Measurements from ENCODE around the gene HEBP2.
A peak's percentile ranks its signal among the peaks of the same experiment; 100 is the strongest.
"Not testable (repeated sequence)": the region's sequence is repeated elsewhere in the genome, so short reads cannot be mapped to it uniquely, and the experiment has no call there.

HEBP2 gene

DNA sequence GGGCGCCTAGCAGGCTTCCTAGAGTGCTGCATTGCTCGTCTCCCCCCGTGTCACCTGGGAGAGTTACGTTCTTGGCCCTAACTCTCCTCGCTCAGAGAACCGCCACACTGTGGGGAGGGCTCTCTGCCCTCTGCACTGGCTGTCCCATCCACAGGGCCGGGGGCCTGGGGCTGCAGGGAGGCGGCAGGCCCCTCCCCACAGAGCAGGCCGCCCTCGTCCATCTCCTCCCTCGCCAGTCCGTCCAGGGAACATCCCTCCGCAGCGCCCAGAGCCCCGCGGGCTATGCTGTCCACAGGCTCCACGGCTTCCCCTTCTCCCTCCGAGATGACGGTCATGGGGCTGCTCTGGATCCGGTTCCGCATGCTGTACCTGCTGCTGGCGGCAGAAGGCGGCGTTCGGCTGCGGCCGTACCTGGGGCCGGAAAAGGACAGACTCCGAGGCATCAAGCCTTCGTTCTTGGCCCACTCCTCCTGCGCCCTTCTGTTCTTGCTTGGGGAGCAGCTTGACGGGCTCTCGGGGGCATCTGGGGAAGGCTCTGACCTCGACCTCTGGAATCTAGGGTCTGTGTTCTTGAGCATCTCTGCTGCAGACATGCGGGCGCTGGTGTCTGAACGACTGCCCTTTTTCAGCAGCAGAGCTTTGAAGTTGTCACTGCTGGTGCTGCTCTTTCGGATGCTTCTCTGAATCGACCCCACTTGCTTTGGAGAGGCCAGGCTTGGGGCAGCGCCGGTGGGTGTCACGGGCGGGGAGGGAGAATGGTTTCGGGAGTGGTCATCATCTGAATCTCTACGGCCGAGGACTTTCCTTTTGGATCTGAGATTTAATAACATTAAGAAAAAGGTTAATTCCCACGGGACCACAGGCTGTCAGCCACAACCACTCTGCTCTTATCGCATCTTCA, 20.2 kb downstream of the HEBP2 start:
- DNase-seq = no peak

DNA sequence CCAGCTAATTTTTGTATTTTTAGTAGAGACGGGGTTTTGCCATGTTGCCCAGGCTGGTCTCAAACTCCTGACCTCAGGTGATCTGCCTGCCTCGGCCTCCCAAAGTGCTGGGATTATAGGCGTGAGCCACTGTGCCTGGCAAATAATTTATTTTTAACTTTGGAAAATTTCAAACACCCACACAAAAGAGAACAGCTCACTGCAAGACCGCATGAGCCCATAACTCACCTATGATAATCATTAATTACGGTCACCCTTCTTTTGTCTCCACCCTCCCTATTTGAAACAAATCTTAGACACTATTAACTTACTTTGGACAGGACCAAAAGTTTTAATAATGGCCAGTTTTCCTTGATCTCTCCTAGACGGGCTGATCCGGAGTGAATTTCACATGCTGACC, 21.2 kb downstream of the HEBP2 start:
- DNase-seq = not testable (repeated sequence)

DNA sequence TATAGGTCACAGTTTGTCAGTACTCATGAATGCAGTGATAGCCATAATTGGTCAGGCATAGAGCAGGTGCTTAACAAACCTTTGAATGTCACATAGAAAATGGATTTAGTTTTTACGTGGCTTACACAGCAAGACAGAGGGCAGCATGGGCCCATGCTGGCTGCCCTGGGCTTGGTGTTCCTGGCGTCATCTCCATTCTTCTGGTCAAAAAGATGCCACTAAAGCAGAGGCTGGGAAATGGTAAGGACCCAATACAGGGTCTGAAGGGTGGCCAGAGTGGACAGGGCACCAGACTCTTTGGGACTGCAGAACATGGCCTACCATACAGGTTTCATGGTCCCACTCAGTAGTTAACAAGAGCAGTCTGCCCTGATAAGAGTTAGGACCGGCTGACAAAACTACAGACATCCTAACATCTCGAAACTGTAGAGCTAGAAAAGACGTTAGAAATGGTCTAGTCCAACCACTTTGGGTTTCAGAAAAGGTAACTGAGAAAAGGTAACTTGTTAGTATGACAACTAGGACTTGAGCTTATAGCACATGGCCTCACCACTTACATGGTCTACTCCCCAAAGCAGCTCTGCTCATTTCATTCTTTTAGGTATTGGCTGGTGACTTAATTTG, 22.6 kb downstream of the HEBP2 start:
- DNase-seq = no peak

DNA sequence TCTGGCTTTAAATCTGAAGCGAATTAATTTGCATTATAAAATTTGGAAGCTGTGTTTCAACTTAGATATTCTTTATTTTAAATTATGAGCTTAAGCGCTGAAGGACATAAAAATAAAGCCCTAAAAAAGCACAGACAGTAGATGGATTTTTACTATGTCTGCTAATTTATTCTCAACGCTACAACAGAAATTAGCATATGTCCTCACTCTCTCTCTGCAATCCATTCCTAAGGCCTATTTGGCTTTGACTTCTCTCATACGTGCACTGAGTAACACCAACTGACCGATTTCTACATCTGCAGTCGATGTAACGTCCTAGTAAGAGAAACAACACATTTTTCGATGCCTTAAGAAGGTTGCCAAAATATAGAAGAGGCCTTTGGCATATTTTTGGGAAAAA, 23.7 kb downstream of the HEBP2 start:
- DNase-seq = no peak

DNA sequence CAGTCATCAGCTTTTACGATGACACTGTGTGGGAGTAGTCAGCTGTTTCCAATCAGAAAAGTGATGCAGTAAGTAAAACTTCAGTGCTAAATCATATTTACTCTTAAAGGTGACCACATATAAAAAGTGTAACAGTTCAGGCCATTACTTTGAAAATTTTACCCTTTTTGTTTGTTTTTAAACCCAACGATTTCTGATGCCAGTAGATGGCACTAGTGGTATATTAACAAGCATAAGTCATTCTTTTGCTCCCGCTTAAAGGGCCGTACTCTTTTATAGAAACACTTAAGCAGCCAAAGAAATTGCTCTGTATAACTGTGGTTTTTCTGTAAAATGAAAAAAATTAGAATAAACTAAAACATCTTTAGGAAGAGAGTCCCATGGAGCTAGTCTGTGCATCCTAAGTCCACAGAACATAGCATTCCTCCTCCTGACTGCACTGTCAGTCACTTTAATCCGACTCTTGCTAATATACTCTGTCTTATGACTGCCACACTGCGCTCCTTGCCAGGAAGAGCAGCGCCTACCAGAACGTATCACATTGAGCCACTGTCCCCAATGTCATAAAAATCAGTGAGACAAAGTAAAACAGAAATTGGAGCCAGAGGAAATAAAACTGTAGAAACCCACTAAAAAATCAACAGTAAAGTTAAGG, 25.0 kb downstream of the HEBP2 start:
- peak; percentile 82 for DNase-seq

DNA sequence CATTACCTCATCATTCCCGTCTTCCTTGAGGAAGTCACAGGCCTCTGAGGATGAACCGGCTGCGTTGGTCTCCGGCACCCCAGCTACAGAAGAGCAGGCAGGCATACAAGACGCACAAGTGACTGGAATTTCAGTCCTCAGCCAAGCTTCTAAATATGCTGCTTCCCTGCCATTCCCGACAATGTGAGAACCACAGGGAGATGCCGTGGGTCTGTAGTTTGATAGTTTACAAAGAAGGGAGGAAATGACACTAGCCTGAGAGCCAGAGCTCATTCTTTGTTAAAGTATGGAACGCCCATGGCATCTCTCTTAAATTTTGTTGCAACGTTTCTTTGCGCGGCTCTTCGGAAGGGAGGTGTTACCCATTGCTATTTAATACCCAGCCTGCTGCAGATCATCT, 25.7 kb downstream of the HEBP2 start:
- no peak for DNase-seq

DNA sequence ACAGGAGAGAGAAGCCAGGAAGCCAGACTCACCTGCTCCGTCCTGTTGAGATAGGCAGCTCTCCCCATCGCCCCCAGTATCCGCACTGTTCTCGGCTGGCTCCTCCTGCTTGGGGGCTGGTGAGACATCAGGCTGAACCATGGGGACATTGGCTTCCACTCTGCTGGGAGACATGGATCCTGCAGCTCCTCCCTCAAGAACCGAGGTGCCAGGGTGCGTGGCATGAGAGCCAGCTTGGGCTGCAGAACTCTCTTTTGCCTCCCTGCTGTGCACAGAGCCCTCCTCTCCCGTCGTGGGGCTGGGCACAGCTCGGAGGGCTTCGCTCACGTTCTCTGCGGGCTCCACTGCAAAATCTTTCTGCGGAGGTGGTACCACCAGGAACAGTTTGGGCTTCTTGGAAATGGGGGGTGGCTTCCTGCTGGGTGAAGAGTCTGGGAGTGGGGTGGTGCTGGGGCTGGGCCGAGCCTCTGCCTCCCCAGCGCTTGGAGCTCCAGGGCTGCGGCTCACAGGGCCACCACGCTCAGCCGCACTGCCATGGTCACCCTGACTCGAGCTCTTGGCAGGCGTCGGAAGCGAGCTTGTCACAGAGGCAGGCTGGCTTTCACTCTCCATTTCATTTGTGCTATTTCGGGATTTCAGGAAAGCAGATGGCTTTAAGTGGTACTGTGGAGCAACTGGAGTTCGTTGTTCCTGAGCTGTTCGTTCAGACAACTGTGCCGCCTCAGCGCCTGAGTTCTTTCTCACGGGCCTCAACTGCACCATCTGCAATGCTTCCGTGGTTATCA, 26.5 kb downstream of the HEBP2 start:
- DNase-seq = no peak

DNA sequence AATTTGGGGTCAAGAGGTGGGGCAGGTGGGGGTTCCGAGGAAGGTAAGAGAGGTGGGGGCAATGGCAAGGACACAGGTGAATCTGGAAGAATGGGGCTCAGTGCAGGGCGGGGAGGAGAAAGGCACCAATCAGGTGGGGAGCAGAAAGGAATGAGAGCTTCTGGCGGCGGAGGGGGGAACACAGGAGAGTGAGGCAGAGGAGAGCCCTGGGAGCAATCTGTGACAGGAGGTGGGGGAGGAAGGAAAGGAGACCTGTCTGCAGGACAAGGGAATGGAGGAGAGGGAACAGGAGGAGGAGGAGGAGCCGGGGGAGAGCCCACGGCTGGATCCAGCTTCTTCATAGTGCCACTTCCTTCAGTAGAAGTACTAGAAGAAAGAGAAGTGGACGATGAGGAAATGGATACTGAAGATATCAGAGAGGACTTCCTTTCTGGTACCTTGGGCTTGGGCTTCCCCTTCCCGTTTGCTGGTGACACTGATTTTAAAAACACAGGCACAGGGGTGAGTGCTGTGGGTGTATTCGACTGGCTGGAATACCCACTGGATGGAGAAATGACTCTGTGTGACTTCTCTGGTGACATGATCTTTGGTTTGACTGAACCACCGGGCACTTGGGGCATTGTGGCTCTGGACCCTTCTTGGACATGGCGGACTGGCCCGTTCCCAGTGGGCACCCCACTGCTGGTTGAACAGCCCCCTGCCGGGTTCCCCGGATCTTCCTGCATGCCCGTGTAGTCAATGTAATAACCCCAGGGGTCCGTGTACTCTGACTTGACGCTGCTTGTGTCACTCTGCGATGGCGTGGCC, 27.4 kb downstream of the HEBP2 start:
- peak; percentile 36 for DNase-seq

DNA sequence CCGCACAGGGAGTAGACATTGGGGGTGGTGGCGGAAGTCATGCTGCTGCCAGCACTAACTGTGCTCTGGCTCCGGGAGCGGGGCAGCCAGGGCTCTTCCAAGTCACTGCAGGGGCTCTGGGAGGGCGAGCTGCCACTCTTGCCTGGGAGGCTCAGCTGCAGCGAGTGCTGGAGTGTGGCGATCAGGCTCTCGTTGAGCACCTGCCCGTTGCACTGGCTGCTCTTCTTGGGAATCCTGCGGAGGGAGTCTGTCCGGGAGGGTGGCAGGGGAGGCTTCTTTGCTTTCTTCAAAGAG, 28.0 kb downstream of the HEBP2 start:
- DNase-seq = no peak

DNA sequence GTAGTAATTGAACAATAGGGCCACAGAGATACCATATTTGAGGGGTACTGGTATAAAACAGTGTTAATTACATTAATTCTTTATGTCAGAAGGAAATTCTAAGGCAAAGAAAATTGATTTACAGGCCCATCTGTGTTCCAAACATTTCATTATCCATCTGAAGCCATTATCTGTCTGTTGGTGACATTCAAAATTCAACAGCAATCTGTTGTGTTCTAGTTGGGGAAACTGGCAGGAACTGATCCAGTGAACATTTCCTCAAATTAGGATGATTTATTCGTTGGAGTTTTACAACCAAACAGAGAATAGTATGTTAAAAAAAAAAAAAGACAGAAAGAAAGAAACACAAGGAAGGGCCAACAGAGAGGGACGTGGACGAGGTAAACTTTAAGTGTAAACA, 30.1 kb downstream of the HEBP2 start:
- no peak for DNase-seq

DNA sequence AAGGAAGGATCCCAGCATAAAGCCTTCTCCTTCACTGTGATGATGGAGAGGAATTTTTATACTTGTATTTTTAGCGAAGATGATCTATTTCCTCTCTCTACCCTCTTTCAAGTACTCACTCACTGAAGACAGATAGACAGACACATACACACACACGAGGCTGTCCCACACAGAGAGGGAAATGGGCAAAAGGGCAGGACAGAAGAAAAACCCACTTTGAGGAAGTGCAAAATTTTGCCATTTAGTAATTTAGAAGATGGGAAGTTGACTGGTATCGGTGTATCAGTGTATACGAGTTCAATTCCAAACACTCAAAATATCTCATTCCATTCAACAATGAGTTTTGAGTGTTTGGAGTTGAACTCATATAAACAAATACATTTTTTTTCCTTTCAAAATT, 30.9 kb downstream of the HEBP2 start:
- peak; percentile 14 for DNase-seq

DNA sequence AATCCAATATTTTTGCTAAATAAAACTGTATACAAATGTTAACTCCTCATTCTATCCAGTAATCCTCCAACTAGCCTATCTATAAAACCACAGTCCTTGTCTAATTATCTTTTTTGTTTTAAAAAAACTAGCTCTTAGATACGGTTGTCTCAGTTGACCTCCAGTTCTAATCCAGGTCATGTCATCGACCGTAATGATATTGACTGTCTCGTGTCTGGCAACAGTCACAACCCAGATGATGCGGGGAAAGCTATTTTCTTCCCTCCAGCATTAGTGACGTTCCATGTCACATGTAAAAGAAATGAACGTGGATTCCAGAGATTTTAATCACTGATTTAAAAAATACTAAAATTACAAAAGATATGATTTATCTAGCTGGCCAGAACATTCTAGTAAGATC, 35.5 kb downstream of the HEBP2 start:
- no peak for DNase-seq

DNA sequence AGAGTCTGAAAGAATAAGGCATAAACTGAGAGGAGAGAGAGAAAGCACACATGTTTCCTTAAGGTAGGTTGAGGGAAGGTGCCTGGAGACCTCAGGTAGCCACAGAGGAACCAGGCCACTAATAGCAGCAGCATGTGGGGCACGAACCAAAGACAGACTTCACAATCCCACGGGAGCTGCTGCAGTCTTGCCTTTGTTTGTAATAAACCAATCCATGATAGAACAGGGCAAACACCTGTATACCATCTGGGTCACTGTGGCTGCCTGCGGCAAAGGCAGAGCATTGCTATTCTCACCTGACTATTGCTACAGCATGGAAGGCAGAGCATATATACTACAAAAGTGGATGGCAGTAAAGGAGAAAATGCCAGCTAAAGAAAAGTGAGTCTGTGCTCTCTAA, 36.3 kb downstream of the HEBP2 start:
- DNase-seq = no peak

DNA sequence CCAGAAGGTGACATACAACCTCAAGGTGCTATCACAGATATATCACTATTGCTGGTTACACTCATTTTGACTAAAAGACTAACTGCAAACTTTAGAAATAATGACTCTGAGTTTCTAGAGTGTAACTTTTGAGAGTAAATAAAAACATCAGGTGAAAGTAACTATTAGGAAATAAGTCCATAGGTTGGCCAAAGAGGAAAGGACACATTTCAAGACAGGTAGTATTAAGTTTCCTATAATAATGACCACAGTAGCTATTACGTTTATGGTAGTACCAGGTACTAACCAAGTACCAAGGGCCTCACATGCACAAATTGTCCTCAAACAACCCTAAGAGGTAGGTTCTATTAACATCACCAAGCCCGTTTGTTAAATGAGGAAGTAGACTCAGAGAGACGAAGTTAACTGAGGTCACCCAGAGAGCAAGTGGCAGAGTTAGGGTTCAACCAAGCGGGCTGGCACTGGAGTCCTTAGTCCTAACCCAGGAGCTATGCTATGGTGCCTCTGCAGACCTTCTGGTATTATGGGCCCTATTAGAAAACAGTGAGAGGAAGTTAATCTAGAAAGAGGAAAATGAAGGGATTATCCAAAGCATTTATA, 36.8 kb downstream of the HEBP2 start:
- peak; percentile 59 for DNase-seq

DNA sequence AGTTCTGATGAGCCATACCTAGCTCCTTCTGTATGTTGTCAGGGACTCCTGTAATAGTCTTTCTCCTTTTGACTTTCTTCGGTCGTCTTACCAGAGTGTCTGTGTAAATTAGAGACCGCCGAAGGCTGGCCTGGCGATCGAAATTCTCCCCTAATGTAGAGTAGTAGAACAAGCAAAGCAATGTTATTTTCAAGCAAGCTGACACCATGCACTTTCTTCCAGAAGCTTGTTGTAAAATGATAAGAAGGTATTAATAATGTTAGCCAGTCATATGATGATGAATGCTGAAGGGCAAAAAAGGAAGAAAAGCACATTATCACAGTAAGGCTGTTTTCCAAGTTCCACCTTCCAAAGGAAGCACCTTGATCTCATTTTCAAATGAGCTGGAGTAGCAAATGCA, 37.9 kb downstream of the HEBP2 start:
- DNase-seq = no peak

DNA sequence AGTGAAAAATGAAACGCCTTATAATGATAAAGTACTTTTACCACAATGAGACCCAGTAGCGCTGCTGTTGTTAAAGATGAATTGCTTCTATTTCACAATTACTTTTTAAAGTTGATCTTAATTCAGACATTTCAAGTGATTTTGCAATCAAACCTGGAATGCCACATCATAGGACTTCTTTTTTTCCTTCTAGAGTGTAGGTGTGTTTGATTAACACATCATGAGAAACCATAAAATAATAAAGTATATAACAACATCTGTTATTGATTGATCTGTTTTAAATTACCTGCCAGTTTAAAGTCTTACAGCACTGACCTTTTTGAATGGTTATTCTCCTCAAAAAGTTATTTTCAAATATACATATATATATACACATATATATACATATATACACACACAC, 38.6 kb downstream of the HEBP2 start:
- no peak for DNase-seq

DNA sequence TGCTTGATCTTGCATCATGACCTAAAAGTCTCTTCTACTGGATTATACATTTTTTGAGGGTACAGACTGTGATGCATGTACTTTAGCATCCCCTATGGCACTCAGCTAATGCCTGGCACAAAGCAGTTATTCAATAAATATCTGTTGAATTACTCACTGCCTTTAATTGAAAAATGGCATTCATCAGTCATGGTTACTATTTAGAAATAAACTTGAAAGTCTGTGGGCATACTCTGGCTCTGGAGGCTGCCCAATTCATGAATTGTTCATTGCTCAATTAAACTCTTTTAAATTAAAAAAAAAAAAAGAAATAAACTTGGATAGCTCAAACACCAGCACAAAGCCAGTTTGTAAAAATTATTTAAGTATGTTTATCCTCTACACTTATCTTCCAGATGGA, 40.0 kb downstream of the HEBP2 start:
- no peak for DNase-seq

DNA sequence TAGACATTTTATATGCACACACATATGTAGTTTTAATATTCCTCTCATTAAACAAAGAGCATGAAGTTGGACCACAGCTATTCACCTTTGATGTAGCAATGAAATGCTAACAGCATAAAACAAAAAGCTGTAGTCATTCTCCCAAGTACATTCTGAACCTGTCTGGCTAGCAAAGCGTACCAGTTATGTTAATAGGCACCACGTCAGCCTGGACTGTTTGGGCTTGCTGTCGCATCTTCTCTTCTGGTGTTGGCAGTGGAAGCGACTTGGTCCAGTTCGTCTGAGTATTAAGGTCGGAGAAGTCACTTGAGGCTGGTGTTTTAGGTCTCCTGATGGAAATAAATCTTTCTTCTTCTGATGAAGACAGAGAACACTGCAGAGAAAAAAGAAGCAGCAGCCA, 42.8 kb downstream of the HEBP2 start:
- no peak for DNase-seq

DNA sequence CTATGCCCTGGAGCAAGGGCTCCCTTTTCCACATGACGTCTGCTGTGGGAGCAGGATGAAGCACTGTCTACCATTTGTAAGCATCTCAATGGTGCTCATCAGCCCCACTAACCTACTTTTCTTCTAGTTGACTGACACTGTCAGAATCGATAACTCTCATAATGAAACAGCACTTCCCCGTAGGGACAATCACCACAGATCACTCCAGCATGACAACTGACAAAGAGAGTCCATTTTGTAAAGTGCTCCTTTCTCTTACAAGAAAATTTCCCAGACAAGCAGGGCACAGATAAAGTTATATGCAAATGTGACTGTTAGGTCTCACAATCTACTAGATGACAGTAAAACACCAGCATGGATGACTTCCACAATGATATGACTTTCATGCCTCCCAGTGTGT, 46.4 kb downstream of the HEBP2 start:
- no peak for DNase-seq

DNA sequence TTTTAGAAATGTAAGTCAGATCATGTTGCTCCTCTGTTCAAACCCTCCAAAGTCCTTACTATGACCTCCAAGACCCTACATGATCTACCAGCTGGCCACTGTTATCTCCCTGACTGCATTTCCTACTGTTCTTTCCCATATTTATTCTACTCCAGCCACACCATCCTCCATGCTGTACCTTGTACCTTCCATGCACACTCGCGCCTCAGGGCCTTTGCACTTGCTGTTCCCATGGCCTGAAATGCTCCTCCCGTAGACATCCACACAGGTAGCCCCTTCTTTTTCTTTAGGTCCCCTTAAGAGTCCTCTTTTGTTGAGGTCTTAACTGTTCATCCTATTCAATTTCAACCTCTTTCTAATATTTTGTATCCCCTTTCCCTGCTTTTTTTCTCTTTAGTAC, 47.0 kb downstream of the HEBP2 start:
- no peak for DNase-seq

DNA sequence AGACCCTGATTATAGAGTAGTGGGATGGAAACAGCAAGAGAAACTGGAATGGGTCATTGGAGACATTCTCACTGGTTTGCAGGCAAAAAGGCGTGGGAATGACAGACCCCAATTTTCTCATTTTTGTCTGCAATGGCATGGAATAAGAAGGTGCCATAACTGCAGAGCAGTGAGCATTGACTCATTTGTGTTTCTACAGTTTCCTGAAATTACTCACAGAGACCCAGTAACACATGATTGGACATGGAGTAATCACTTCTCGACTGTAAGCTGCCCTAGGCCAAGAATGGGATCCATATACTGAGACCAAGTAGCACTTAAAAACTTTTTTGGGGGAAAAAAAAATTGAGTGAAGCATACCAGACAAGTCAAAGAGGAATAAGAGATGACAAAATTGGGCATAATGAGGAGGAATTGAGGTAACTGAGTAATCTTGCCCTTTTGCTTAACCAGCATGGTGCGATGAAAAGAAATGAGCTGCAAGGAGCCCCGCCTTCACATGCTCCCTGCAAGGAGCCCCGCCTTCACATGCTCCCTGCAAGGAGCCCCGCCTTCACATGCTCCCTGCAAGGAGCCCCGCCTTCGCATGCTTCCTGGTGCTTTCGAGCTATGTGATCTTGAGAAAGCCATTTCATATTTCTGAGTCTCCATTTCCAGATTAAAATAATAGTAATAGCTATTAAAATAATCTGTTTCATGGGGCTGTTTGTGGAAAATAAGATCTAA, 51.1 kb downstream of the HEBP2 start:
- DNase-seq = peak; percentile 58
